Fibroblast of peridontal ligament (primary cell): ENCODE data around the gene RACK1.
A peak's percentile ranks its signal among the peaks of the same experiment; 100 is the strongest.

Experiments used
- DNase-seq: peaks from one replicate; pipeline ENCODE4 v3.0.0-alpha.2; 2010; ENCODE audit errors: extremely low read depth

RACK1 gene

GRCh38 chr5:181198106-181198685 lies 45.5 kb downstream of the RACK1 start:
- no peak for DNase-seq

- no peak for DNase-seq
Observed at GRCh38 chr5:181197326-181197951, 46.3 kb downstream of the RACK1 start.

GRCh38 chr5:181195249-181195761 lies 48.4 kb downstream of the RACK1 start:
- no peak for DNase-seq

- no peak for DNase-seq
Observed at GRCh38 chr5:181194489-181195248, 49.0 kb downstream of the RACK1 start.

- no peak for DNase-seq
Observed at GRCh38 chr5:181193656-181194055, 50.0 kb downstream of the RACK1 start.

- DNase-seq: no peak
Observed at GRCh38 chr5:181192337-181193046, 51.2 kb downstream of the RACK1 start.

- peak; percentile 95 for DNase-seq
Observed at GRCh38 chr5:181191526-181192336, 52.0 kb downstream of the RACK1 start.

- no peak for DNase-seq
Observed at GRCh38 chr5:181190711-181191525, 52.8 kb downstream of the RACK1 start.

GRCh38 chr5:181189962-181190710 lies 53.6 kb downstream of the RACK1 start:
- no peak for DNase-seq

GRCh38 chr5:181189363-181189961 lies 54.2 kb downstream of the RACK1 start:
- DNase-seq: no peak

- DNase-seq: peak; percentile 81
Observed at GRCh38 chr5:181188700-181189362, 54.9 kb downstream of the RACK1 start.

GRCh38 chr5:181187500-181188213 lies 56.0 kb downstream of the RACK1 start:
- DNase-seq: peak; percentile 85

GRCh38 chr5:181186986-181187499 lies 56.7 kb downstream of the RACK1 start:
- no peak for DNase-seq
